Activated CD8-positive, alpha-beta memory T cell treated with anti-CD3 and anti-CD28 coated beads, Interleukin-2, amount 50 U/mL, for 48 hours (primary cell): Measurements from ENCODE around the gene CYP1B1.
"Not testable (repeated sequence)": the region's sequence is repeated elsewhere in the genome, so short reads cannot be mapped to it uniquely, and the experiment has no call there.

Experiments
- DNase-seq: peaks from one replicate; pipeline ENCODE4 v3.0.0-alpha.2; 2020

The CYP1B1 gene

GRCh38 chr2:38030635-38031355 is 45.2 kb downstream of the CYP1B1 start:
- DNase-seq: no peak

GRCh38 chr2:38029512-38029911 is 46.4 kb downstream of the CYP1B1 start:
- DNase-seq: no peak

GRCh38 chr2:38028829-38029228 is 47.1 kb downstream of the CYP1B1 start:
- DNase-seq: no peak

DNA sequence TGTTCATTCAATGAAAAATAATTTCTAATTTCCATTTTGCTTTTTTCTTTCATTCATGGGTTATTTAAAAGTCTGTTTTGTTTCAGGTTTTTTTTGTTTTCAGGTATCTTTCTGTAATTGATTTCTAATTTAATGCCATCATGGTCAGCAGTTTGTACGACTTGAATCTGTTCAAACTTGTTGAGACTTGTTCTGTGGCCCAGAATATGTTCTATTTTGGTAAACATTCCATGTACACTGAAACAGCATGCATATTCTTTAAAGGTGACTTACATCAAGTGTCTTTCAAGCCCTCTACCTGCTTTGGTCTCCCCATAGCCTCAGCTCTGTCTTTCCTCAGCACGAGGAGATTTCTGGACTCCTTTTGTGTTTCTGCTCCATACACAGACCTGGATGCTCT is 49.1 kb downstream of the CYP1B1 start:
- DNase-seq: no peak

- no peak for DNase-seq
These were observed 54.4 kb downstream of the CYP1B1 start for GRCh38 chr2:38021589-38021988.

GRCh38 chr2:38020359-38021069 is 55.4 kb downstream of the CYP1B1 start:
- DNase-seq: not testable (repeated sequence)

DNA sequence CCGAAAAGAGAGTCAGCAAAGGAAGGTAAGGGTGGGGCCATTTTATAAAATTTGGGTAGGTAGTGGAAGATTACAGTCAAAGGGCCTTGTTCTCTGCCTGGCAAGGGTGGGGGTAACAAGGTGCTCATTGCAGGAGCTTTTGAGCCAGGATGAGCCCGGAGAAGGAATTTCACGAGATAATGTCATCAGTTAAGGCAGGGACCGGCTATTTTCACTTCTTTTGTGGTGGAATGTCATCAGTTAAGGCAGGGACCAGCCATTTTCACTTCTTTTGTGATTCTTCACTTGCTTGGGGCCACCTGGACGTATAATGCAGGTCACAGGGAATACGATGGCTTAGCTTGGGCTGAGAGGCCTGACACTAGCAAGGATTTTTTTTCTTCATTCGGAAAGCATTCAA is 58.1 kb downstream of the CYP1B1 start:
- DNase-seq: no peak
